ENCODE measurements around the gene STARD4.

DNA sequence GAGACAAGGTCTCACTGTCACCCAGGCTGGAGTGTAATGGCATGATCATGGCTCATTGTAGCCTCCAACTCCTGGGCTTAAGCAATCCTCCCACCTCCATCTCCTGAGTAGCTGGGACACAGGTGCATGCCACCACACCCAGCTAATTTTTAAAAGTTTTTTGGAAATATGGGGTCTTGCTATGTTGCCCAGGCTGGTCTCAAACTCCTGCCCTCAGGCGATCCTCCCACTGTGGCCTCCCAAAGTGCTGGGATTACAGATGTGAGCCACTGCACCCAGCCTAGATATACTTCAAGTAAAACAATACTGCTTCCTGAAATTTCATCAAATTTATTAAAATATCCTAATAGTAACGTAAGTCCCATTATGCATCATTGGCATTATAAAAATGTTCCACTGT lies 33.4 kb downstream of the STARD4 start:
- TF ChIP-seq POLR2A (IDR thresholded peaks at IDR 0.05), result no peak
- TF ChIP-seq, protein P1, sequence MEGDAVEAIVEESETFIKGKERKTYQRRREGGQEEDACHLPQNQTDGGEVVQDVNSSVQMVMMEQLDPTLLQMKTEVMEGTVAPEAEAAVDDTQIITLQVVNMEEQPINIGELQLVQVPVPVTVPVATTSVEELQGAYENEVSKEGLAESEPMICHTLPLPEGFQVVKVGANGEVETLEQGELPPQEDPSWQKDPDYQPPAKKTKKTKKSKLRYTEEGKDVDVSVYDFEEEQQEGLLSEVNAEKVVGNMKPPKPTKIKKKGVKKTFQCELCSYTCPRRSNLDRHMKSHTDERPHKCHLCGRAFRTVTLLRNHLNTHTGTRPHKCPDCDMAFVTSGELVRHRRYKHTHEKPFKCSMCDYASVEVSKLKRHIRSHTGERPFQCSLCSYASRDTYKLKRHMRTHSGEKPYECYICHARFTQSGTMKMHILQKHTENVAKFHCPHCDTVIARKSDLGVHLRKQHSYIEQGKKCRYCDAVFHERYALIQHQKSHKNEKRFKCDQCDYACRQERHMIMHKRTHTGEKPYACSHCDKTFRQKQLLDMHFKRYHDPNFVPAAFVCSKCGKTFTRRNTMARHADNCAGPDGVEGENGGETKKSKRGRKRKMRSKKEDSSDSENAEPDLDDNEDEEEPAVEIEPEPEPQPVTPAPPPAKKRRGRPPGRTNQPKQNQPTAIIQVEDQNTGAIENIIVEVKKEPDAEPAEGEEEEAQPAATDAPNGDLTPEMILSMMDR (IDR thresholded peaks at IDR 0.05), result no peak

Data from body of pancreas (tissue), 4 donors.